CD4-positive, alpha-beta T cell treated with Interleukin-12 subunit alpha and Interleukin-12 subunit beta, for 1 hour (primary cell): ENCODE data around the gene AFDN.

ENCODE experiments used
- DNase-seq: peaks from one replicate; pipeline ENCODE4 v3.0.0-alpha.2; 2020

Gene AFDN

GRCh38 chr6:167841981-167842380 is 15.3 kb downstream of the AFDN start:
- DNase-seq = no peak

- DNase-seq = no peak
Measured at GRCh38 chr6:167842457-167842856, 15.7 kb downstream of the AFDN start.

- no peak for DNase-seq
Measured at GRCh38 chr6:167843023-167843422, 16.3 kb downstream of the AFDN start.

- no peak for DNase-seq
Measured at GRCh38 chr6:167845856-167846255, 19.1 kb downstream of the AFDN start.

GRCh38 chr6:167846997-167847606 is 20.4 kb downstream of the AFDN start:
- no peak for DNase-seq

GRCh38 chr6:167847936-167848335 is 21.2 kb downstream of the AFDN start:
- DNase-seq = no peak

GRCh38 chr6:167848783-167849182 is 22.1 kb downstream of the AFDN start:
- no peak for DNase-seq

- DNase-seq = no peak
Measured at GRCh38 chr6:167849846-167850459, 23.2 kb downstream of the AFDN start.

- no peak for DNase-seq
Measured at GRCh38 chr6:167850782-167851181, 24.1 kb downstream of the AFDN start.

- no peak for DNase-seq
Measured at GRCh38 chr6:167851370-167851952, 24.8 kb downstream of the AFDN start.

- DNase-seq = no peak
Measured at GRCh38 chr6:167855825-167856425, 29.2 kb downstream of the AFDN start.

- DNase-seq = no peak
Measured at GRCh38 chr6:167856474-167856873, 29.8 kb downstream of the AFDN start.

GRCh38 chr6:167856999-167857660 is 30.4 kb downstream of the AFDN start:
- no peak for DNase-seq

- no peak for DNase-seq
Measured at GRCh38 chr6:167858086-167858591, 31.4 kb downstream of the AFDN start.

GRCh38 chr6:167858842-167859664 is 32.3 kb downstream of the AFDN start:
- no peak for DNase-seq

GRCh38 chr6:167860550-167861226 is 34.0 kb downstream of the AFDN start:
- DNase-seq = no peak

GRCh38 chr6:167861424-167861823 is 34.7 kb downstream of the AFDN start:
- no peak for DNase-seq

GRCh38 chr6:167863897-167864296 is 37.2 kb downstream of the AFDN start:
- DNase-seq = no peak

GRCh38 chr6:167866642-167867041 is 39.9 kb downstream of the AFDN start:
- DNase-seq = no peak

GRCh38 chr6:167870321-167870720 is 43.6 kb downstream of the AFDN start:
- DNase-seq = no peak

- no peak for DNase-seq
Measured at GRCh38 chr6:167872538-167873210, 46.0 kb downstream of the AFDN start.
